PC-3 (cell line): ENCODE results near the gene GRSF1. TPM values are rescaled to one million over a fixed set of nuclear protein-coding genes. Genes with fewer than 3 reads are reported as not detected.

Experiments
- ATAC-seq: fragments of 200-7000 bp; cut with Tn5 transposase; 2 replicates; pipeline ENCODE4 v1.9.1; 2020; ENCODE audit warnings: mild to moderate bottlenecking, moderate library complexity
- BruUV-seq: library from RNA; stranded (reverse); fragments of 400-500 nt; replicated peaks from 2 replicates; lab custom pipeline; 2021; lab: Mats Ljungman, UMichigan
- CTCF ChIA-PET: fragments of 300-600 bp; sonication (Branson Sonifier 250); formaldehyde crosslinking; loops from one replicate; lab custom pipeline; 2022; ENCODE audit warnings: antibody characterized with exemption; lab: Charles Lee
- POLR2A ChIA-PET: fragments of 300-600 bp; sonication (Branson Sonifier 250); formaldehyde crosslinking; loops from one replicate; lab custom pipeline; 2022; ENCODE audit warnings: antibody characterized with exemption; ENCODE audit not compliant: unreplicated experiment; lab: Charles Lee
- DNase-seq: peaks from one replicate; pipeline ENCODE4 v3.0.0-alpha.2; 2015
- H2AFZ ChIP-seq: fragments of 300-600 bp; sonication (generic); 2 replicates; pipeline ENCODE4 v1.6.0; 2016; ENCODE audit warnings: antibody characterized with exemption, low read length
- H3F3A ChIP-seq: fragments of 300-600 bp; sonication (generic); one replicate; pipeline ENCODE4 v1.6.0; 2017; ENCODE audit warnings: antibody characterized with exemption, low read length, control low read depth, mild to moderate bottlenecking; ENCODE audit not compliant: unreplicated experiment
- H3K27ac ChIP-seq: fragments of 300-600 bp; sonication (generic); 2 replicates; pipeline ENCODE4 v1.5.1; 2016; ENCODE audit warnings: mild to moderate bottlenecking, low read length
- H3K27me3 ChIP-seq: fragments of 300-600 bp; sonication (generic); 2 replicates; pipeline ENCODE4 v1.6.1; 2016; ENCODE audit warnings: low read length, mixed read lengths
- H3K36me3 ChIP-seq: fragments of 300-600 bp; sonication (generic); 2 replicates; pipeline ENCODE4 v1.6.1; 2016; ENCODE audit warnings: low read depth, mixed run types, low read length, mixed read lengths
- H3K4me1 ChIP-seq: fragments of 300-600 bp; sonication (generic); 2 replicates; pipeline ENCODE4 v1.5.1; 2016; ENCODE audit warnings: low read length; ENCODE audit not compliant: insufficient read depth
- H3K4me2 ChIP-seq: fragments of 300-600 bp; sonication (generic); 2 replicates; pipeline ENCODE4 v1.6.0; 2016; ENCODE audit warnings: low read length
- H3K4me3 ChIP-seq: fragments of 300-600 bp; sonication (generic); 2 replicates; pipeline ENCODE4 v1.5.1; 2016; ENCODE audit warnings: mild to moderate bottlenecking, low read length, mixed read lengths
- H3K79me2 ChIP-seq: fragments of 300-600 bp; sonication (generic); 2 replicates; pipeline ENCODE4 v1.6.1; 2017; ENCODE audit warnings: low read length, mixed read lengths
- H3K9ac ChIP-seq: fragments of 300-600 bp; sonication (generic); 2 replicates; pipeline ENCODE4 v1.6.0; 2016; ENCODE audit warnings: mild to moderate bottlenecking, low read length
- H3K9me2 ChIP-seq: fragments of 300-600 bp; sonication (generic); replicated peaks from 2 replicates; pipeline ENCODE4 v1.6.1; 2016; ENCODE audit warnings: mixed run types, low read length, mixed read lengths
- H3K9me3 ChIP-seq: fragments of 300-600 bp; sonication (generic); 2 replicates; pipeline ENCODE4 v1.6.1; 2016; ENCODE audit warnings: low read length, mixed read lengths
- H4K20me1 ChIP-seq: fragments of 300-600 bp; sonication (generic); 2 replicates; pipeline ENCODE4 v1.6.1; 2016; ENCODE audit warnings: low read length, mixed read lengths
- CTCF ChIP-seq: fragments of 300-600 bp; sonication (generic); conservative IDR thresholded peaks from 2 replicates; pipeline ENCODE4 v1.5.1; 2017; ENCODE audit warnings: antibody characterized with exemption, low read depth, mild to moderate bottlenecking, low read length
- EZH2 ChIP-seq: fragments of 300-600 bp; sonication (generic); IDR thresholded peaks from one replicate; pipeline ENCODE4 v1.6.1; 2017; ENCODE audit warnings: antibody characterized with exemption, mild to moderate bottlenecking, low read length; ENCODE audit not compliant: unreplicated experiment
- EZH2phosphoT487 ChIP-seq: fragments of 300-600 bp; sonication (generic); IDR thresholded peaks from 2 replicates; pipeline ENCODE4 v1.6.1; 2018; ENCODE audit warnings: mild to moderate bottlenecking, antibody characterized with exemption, low read length, borderline replicate concordance
- intact Hi-C: fragments of 100-400 bp; cut with micrococcal nuclease; formaldehyde crosslinking; loops from 2 replicates; pipeline ENCODE4 v1.9.0; 2023
- total RNA-seq: library from RNA; depleted of rRNA; stranded (reverse); fragments of >200 nt; gene quantifications from 2 replicates; pipeline ENCODE4 v1.2.3, GENCODE V29; 2014

GRSF1 gene
- total RNA-seq, 1 experiment from 2014 or later = 103 TPM

GRCh38 chr4:70873216-70873615 lies 33.5 kb upstream of the GRSF1 start:
- Histone ChIP-seq H3K36me3 (no peaks in the 10 kb centered on the region), H2AFZ (no peak overlapping the region), H3K9ac (no peak overlapping the region), H3K79me2 (no peaks in the 10 kb centered on the region), H3K27me3 (no peaks in the 10 kb centered on the region), H3F3A (no peaks in the 10 kb centered on the region), H3K4me2 (no peak overlapping the region), H3K27ac (no peak overlapping the region), H3K9me3 (no peaks in the 10 kb centered on the region), H4K20me1 (no peaks in the 10 kb centered on the region), H3K9me2 (0 out of 2 replicates have a peak, but pooled peaks cover 4% of the 10 kb centered on the region), H3K4me3 (no peak overlapping the region), H3K4me1 (no peaks in the 10 kb centered on the region)
- ATAC-seq = no peak
- ChIA-PET POLR2A (no interaction called here), CTCF (no interaction called here)
- DNase-seq = no peak
- intact Hi-C loops = no loop called here
- TF ChIP-seq EZH2phosphoT487 (no peak), CTCF (no peak), EZH2 (no peak)
- BruUV-seq = no TSS peak

- intact Hi-C loops = no loop called here
- no peaks in the 10 kb centered on the region for H3K27me3 ChIP-seq
- no peaks in the 10 kb centered on the region for H3F3A ChIP-seq
- no peaks in the 10 kb centered on the region for H3K4me1 ChIP-seq
- no peak overlapping the region for H2AFZ ChIP-seq
- H4K20me1 ChIP-seq = no peaks in the 10 kb centered on the region
- no peaks in the 10 kb centered on the region for H3K9me3 ChIP-seq
- no peak for TF ChIP-seq EZH2
- no peak for TF ChIP-seq EZH2phosphoT487
- TF ChIP-seq CTCF = no peak
- no peak overlapping the region for H3K4me3 ChIP-seq
- H3K36me3 ChIP-seq = no peaks in the 10 kb centered on the region
- ATAC-seq = no peak
- no TSS peak for BruUV-seq
- H3K4me2 ChIP-seq = no peak overlapping the region
- H3K9ac ChIP-seq = no peak overlapping the region
- POLR2A ChIA-PET = no interaction called here
- CTCF ChIA-PET = no interaction called here
- H3K9me2 ChIP-seq = 0 out of 2 replicates have a peak, but pooled peaks cover 4% of the 10 kb centered on the region
- no peaks in the 10 kb centered on the region for H3K79me2 ChIP-seq
- no peak for DNase-seq
- no peak overlapping the region for H3K27ac ChIP-seq
Measured at GRCh38 chr4:70868778-70869177, 29.1 kb upstream of the GRSF1 start.

GRCh38 chr4:70863099-70863790 lies 23.6 kb upstream of the GRSF1 start:
- no peaks in the 10 kb centered on the region for H3K36me3 ChIP-seq
- H4K20me1 ChIP-seq = no peaks in the 10 kb centered on the region
- ATAC-seq (no peak), DNase-seq (no peak)
- no peaks in the 10 kb centered on the region for H3K27me3 ChIP-seq
- no peak overlapping the region for H3K4me3 ChIP-seq
- ChIA-PET POLR2A (no interaction called here), CTCF (interaction anchor here (0.6 kb wide), 2 partner anchors 53 to 147 kb away, joined by 3 to 4 read pairs; no protein-coding TSS in a partner anchor)
- no peaks in the 10 kb centered on the region for H3K9me3 ChIP-seq
- no peak overlapping the region for H3K9ac ChIP-seq
- no peak overlapping the region for H3K4me2 ChIP-seq
- no peaks in the 10 kb centered on the region for H3K9me2 ChIP-seq
- no TSS peak for BruUV-seq
- H2AFZ ChIP-seq = no peak overlapping the region
- TF ChIP-seq CTCF (no peak), EZH2 (no peak), EZH2phosphoT487 (no peak)
- H3F3A ChIP-seq = no peaks in the 10 kb centered on the region
- H3K27ac ChIP-seq = no peak overlapping the region
- no peaks in the 10 kb centered on the region for H3K79me2 ChIP-seq
- H3K4me1 ChIP-seq = peaks cover 9% of the 10 kb centered on the region
- intact Hi-C loops = no loop called here
